ENCODE data around the gene PGPEP1.
A peak's percentile ranks its signal among the peaks of the same experiment; 100 is the strongest.

Gene PGPEP1

GRCh38 chr19:18340190-18340989 is at the start of gene PGPEP1:
Gene PGPEP1, plus strand, starts transcription at chr19:18340598. Its CDS starts 84 bp downstream, at chr19:18340682.
- peak; percentile 47 for DNase-seq

- no peak for DNase-seq
Measured at GRCh38 chr19:18291019-18291524, 49.3 kb upstream of the PGPEP1 start.

GRCh38 chr19:18291590-18292461 is 48.6 kb upstream of the PGPEP1 start:
- DNase-seq: peak; percentile 73

GRCh38 chr19:18292462-18292809 is 48.0 kb upstream of the PGPEP1 start:
- DNase-seq: no peak

GRCh38 chr19:18292810-18293641 is 47.4 kb upstream of the PGPEP1 start:
- DNase-seq: no peak

- no peak for DNase-seq
Measured at GRCh38 chr19:18293642-18294466, 46.5 kb upstream of the PGPEP1 start.

- DNase-seq: peak; percentile 91
Measured at GRCh38 chr19:18294467-18294864, 45.9 kb upstream of the PGPEP1 start.

- DNase-seq: no peak
Measured at GRCh38 chr19:18295034-18295451, 45.4 kb upstream of the PGPEP1 start.

- DNase-seq: no peak
Measured at GRCh38 chr19:18297308-18297707, 43.1 kb upstream of the PGPEP1 start.

- DNase-seq: no peak
Measured at GRCh38 chr19:18298601-18299000, 41.8 kb upstream of the PGPEP1 start.

GRCh38 chr19:18299654-18300053 is 40.7 kb upstream of the PGPEP1 start:
- no peak for DNase-seq

- DNase-seq: no peak
Measured at GRCh38 chr19:18300930-18301717, 39.3 kb upstream of the PGPEP1 start.

GRCh38 chr19:18301718-18302111 is 38.7 kb upstream of the PGPEP1 start:
- DNase-seq: no peak

- no peak for DNase-seq
Measured at GRCh38 chr19:18304208-18304457, 36.3 kb upstream of the PGPEP1 start.

- peak; percentile 81 for DNase-seq
Measured at GRCh38 chr19:18304458-18305310, 35.7 kb upstream of the PGPEP1 start.

GRCh38 chr19:18306209-18306887 is 34.0 kb upstream of the PGPEP1 start:
- no peak for DNase-seq

- DNase-seq: no peak
Measured at GRCh38 chr19:18306888-18307260, 33.5 kb upstream of the PGPEP1 start.

- DNase-seq: no peak
Measured at GRCh38 chr19:18307271-18307681, 33.1 kb upstream of the PGPEP1 start.

- DNase-seq: no peak
Measured at GRCh38 chr19:18308051-18308947, 32.1 kb upstream of the PGPEP1 start.

Data from activated T-cell treated with anti-CD3 and anti-CD28 coated beads for 4 hours (primary cell).